Duodenal mucosa (tissue), 2 donors: ENCODE measurements around the gene NRP1.

Experiments used
- H3K27ac ChIP-seq: one replicate; pipeline ENCODE4 v1.7.0; 2013; ENCODE audit warnings: low read depth, low read length
- H3K27me3 ChIP-seq, 2 donors: one replicate each; pipeline ENCODE4 v1.7.0; 2013; ENCODE audit warnings: low read length in 2 of 2, control low read depth in 1 of 2; ENCODE audit not compliant: insufficient read depth in 2 of 2, control insufficient read depth in 1 of 2
- H3K36me3 ChIP-seq, 2 donors: one replicate each; pipeline ENCODE4 v1.7.0; 2013; ENCODE audit warnings: low read length in 2 of 2, control low read depth in 1 of 2; ENCODE audit not compliant: insufficient read depth in 2 of 2, control insufficient read depth in 1 of 2
- H3K4me1 ChIP-seq, 2 donors: one replicate each; pipeline ENCODE4 v1.7.0; 2013; ENCODE audit warnings: low read length in 2 of 2, control low read depth in 1 of 2; ENCODE audit not compliant: insufficient read depth in 2 of 2, control insufficient read depth in 1 of 2
- H3K4me3 ChIP-seq, 2 donors: one replicate each; pipeline ENCODE4 v1.7.0; 2013; ENCODE audit warnings: low read length in 2 of 2, low read depth in 1 of 2
- H3K9ac ChIP-seq, 2 donors: one replicate each; pipeline ENCODE4 v1.7.0; 2013; ENCODE audit warnings: low read length in 2 of 2, low read depth in 1 of 2
- H3K9me3 ChIP-seq, 2 donors: one replicate each; pipeline ENCODE4 v1.7.0; 2013; ENCODE audit warnings: low read length in 2 of 2, control low read depth in 1 of 2; ENCODE audit not compliant: control insufficient read depth in 1 of 2

NRP1 gene

DNA sequence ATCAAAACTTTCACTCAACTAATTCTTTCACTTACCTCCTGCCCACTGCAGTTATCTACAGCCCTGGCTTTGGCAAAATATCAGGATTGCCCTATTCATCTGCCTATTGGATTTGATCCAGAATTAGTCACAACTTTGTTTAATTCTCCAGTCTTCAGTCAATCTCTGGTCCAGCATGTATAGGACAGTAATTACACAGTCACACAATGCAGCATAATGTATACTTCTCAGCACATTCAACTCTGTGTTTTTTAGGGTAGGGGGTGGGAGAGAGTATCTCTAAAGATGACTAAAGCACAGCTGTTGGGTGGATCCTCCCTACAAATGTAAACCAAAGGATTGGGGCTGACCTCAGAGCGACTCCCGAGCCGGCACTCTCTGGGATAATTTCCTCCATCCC is 17.7 kb upstream of the NRP1 start:
- Histone ChIP-seq H3K27me3 (no peaks in the 10 kb centered on the region), H3K4me3 (no peak overlapping the region), H3K4me1 (no peaks in the 10 kb centered on the region), H3K9ac (no peak overlapping the region), H3K27ac (no peak overlapping the region), H3K9me3 (no peaks in the 10 kb centered on the region), H3K36me3 (no peaks in the 10 kb centered on the region)

DNA sequence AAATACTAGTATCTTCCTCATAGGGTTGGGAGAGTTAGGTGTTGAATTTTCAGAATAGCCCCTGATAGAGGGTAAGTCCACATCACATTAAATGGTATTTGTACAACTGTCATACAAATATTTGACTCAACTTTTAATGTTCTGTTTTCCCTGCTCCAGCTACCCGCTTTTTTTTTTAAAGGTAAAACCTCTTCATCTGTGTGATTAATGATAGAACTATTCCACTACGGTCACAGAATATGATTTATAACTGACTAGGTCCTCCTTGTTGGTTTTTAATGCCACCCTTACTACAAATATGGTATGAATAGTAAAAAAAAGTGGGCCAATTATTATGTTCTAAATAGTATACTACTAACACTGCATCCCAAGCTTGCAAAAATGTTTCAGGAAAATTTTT is 15.6 kb upstream of the NRP1 start:
- Histone ChIP-seq H3K4me3 (no peak overlapping the region), H3K36me3 (no peaks in the 10 kb centered on the region), H3K9ac (no peak overlapping the region)

DNA sequence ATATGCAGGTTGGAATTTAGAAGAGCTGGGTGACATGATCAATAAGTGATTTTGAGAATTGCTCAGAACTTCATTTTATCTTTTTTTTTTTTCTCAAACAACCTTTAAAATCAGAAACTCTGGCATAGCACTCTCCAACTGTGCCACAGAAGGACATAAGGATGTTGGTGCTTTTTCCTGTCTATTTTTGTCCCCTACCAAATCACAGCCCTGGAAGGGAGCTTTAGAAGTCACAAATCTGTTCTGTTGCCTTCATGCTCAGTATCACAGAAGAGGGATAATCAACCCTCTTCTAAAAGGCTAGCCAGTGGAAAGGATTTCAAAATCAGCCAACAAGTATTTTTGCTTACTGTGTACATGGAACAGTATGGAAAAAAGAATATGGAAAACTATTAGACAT is 14.8 kb upstream of the NRP1 start:
- Histone ChIP-seq H3K4me1 (no peaks in the 10 kb centered on the region), H3K27me3 (no peaks in the 10 kb centered on the region), H3K9ac (no peak overlapping the region), H3K9me3 (no peaks in the 10 kb centered on the region), H3K4me3 (no peak overlapping the region), H3K36me3 (no peaks in the 10 kb centered on the region), H3K27ac (no peak overlapping the region)

More for the DNA sequence above, 15.6 kb upstream of the NRP1 start:
- no peaks in the 10 kb centered on the region for H3K4me1 ChIP-seq
- H3K9me3 ChIP-seq, result no peaks in the 10 kb centered on the region
- no peak overlapping the region for H3K27ac ChIP-seq
- no peaks in the 10 kb centered on the region for H3K27me3 ChIP-seq

DNA sequence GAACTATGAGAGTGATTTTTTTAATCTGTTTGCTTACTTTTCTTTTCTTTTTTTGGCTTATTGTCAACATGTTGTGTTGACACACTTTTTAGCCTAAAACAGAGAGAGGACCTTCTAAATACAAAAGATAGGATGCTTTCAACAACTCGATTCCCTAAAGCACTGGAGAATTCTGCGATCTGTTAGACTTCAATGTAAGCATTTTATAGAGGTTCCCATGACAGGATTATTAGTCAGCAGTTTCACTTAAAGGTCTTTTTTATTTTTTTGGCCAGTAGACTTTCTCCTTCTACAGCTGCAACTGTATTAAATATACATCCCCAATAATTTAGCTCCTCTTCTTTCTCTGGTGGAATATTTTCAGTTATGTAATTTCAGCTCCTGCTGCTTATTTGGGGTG is 12.7 kb upstream of the NRP1 start:
- Histone ChIP-seq H3K4me3 (no peak overlapping the region), H3K9ac (no peak overlapping the region), H3K4me1 (no peaks in the 10 kb centered on the region), H3K36me3 (no peaks in the 10 kb centered on the region), H3K27ac (no peak overlapping the region), H3K27me3 (no peaks in the 10 kb centered on the region), H3K9me3 (no peaks in the 10 kb centered on the region)

DNA sequence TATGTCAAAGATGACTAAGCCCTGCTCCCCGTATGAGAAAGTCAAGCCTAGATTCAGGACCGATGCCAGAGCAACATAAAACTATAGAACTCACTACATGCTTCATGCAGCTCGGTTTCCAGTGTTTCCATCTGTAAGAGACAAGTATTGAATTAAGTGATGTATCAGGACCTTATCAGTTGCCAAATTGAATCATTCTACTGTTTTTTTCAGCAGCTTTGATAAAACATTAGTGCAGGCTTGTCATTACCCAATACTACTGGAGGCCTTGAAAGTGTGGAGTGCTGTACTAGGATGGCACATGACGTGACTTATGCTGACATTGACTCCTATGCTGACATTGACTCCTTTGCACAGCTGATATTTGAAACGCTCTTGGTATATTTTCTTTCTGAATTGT is 10.8 kb upstream of the NRP1 start:
- peaks cover 0 to 4% of the 10 kb centered on the region in 2 donors for H3K4me1 ChIP-seq
- no peak overlapping the region for H3K4me3 ChIP-seq
- H3K9ac ChIP-seq, result no peak overlapping the region
- H3K27ac ChIP-seq, result no peak overlapping the region
- no peaks in the 10 kb centered on the region for H3K27me3 ChIP-seq
- H3K9me3 ChIP-seq, result no peaks in the 10 kb centered on the region
- no peaks in the 10 kb centered on the region for H3K36me3 ChIP-seq

DNA sequence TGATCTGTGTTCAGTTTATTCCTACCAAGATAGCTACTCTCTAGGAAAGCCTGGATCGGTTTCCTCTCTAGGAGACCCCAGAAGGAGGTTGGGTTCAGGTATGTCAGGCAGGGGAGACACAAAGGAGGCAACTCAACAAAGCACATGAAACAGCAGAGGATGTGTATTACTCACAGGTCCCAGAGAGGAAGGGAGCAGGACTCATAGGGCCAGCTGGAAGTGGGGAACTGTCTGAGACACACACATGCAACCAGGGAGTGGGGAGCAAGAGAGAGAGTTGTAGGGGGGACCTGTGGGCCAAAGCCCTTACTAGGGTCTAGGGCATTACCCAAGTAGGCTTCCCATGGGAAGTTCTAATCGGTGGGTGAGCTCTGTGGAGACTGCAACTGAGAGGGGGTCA is 10.2 kb upstream of the NRP1 start:
- no peak overlapping the region for H3K27ac ChIP-seq
- no peaks in the 10 kb centered on the region for H3K36me3 ChIP-seq

DNA sequence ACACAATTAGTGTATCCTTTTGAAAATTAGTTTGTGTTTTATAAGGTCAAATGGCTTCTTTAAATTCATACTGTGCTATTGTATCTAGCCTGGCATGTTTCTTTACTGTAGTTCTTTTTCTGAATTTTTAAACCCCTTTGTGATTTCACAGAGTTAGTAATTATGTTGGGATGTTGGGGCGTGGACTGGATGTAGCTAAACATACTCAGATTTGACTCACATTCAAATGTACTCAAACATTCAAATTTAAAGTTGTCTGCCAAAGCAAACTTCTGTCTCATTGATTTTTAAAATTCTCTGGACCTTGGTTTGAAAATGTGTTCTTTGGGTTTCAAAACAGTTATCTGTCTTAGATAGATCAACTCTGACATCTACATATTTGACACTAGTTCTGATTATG is 7.2 kb upstream of the NRP1 start:
- Histone ChIP-seq H3K9ac (no peak overlapping the region), H3K9me3 (no peaks in the 10 kb centered on the region), H3K4me3 (no peak overlapping the region), H3K4me1 (peaks cover 4 to 8% of the 10 kb centered on the region in 2 donors), H3K27ac (no peak overlapping the region), H3K36me3 (no peaks in the 10 kb centered on the region), H3K27me3 (no peaks in the 10 kb centered on the region)

More for the DNA sequence above, 10.2 kb upstream of the NRP1 start:
- Histone ChIP-seq H3K4me3 (no peak overlapping the region), H3K9me3 (no peaks in the 10 kb centered on the region), H3K9ac (no peak overlapping the region), H3K27me3 (no peaks in the 10 kb centered on the region), H3K4me1 (peaks cover 0 to 4% of the 10 kb centered on the region in 2 donors)

DNA sequence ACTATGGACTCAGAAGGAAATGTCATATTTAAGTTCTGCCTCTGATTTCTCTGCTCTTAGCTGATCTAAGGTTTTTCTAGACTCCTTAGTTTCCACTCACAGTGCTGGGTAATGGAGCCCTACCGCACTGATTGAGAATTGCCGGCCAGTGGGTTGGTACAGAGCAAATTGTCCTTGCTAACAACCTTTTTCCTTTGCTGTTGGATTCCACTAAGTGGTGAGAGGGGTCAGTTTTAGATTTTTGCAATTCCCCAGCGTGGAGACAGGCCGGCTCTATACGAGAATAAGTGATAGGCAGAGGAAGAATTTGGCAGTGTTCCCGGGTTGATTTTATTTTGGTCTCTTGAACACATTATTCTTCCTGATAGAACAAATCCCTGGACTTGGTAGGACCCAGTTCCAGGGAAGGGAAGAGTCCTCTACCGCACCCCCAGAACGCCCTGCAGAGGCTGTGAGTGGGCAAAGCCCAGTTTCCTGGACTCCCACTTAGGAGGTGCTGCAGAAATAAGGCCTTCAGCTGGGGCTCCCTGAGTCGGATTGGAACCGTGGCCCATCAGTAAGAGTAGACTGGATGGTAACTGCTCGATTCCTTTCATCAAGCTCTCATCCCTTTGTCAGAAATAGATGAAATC is 3.0 kb upstream of the NRP1 start:
- no peaks in the 10 kb centered on the region for H3K27me3 ChIP-seq
- peak overlapping the region; percentile 4 to 60 for H3K9ac ChIP-seq
- H3K4me3 ChIP-seq, result peak overlapping the region; percentile 79 to 84
- no peak overlapping the region for H3K27ac ChIP-seq
- no peaks in the 10 kb centered on the region for H3K9me3 ChIP-seq
- peaks cover 14% of the 10 kb centered on the region in 2 donors for H3K4me1 ChIP-seq
- no peaks in the 10 kb centered on the region for H3K36me3 ChIP-seq

DNA sequence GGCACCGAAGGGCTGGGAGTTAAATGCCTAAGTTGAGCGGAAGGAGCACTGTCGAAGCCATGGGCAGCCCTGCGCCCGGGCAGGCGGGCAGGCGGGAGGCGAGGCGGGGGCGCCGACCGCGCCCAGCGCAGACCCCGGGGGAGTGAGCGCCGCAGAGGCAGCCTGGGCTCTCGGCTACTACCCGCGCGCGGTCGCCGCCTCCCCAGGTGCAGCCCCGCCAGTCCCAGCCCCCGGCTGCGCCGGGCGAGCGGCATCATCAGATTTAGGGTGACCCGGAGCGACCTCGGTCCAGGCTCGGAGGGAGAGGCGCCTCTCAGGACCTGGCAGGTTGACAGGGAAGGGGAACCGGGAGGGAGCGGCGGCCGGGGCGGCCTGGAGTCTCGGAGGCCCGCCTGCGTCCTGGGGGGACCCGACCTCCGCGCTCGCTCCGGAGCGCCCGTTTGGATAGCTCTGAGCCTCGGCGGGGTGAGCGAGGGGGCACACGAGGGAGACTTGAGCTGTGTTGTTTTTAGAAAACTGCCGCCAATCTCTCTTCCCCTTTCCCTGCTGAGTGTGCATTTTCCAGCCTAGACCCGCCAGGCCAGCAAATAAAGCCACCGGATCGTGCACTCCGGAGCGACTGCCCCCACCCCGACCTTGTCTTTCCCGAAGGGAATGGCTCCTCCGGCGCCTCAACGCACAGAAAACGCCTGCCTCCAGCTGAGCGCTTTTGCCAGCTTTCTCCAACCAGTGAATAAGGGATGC is 2.3 kb upstream of the NRP1 start:
- no peaks in the 10 kb centered on the region for H3K27me3 ChIP-seq
- peak overlapping the region; percentile 72 for H3K27ac ChIP-seq
- no peaks in the 10 kb centered on the region for H3K9me3 ChIP-seq
- H3K36me3 ChIP-seq, result no peaks in the 10 kb centered on the region
- H3K4me3 ChIP-seq, result peak overlapping the region; percentile 79 to 84
- peak overlapping the region; percentile 4 to 60 for H3K9ac ChIP-seq
- H3K4me1 ChIP-seq, result peaks cover 11 to 18% of the 10 kb centered on the region in 2 donors

DNA sequence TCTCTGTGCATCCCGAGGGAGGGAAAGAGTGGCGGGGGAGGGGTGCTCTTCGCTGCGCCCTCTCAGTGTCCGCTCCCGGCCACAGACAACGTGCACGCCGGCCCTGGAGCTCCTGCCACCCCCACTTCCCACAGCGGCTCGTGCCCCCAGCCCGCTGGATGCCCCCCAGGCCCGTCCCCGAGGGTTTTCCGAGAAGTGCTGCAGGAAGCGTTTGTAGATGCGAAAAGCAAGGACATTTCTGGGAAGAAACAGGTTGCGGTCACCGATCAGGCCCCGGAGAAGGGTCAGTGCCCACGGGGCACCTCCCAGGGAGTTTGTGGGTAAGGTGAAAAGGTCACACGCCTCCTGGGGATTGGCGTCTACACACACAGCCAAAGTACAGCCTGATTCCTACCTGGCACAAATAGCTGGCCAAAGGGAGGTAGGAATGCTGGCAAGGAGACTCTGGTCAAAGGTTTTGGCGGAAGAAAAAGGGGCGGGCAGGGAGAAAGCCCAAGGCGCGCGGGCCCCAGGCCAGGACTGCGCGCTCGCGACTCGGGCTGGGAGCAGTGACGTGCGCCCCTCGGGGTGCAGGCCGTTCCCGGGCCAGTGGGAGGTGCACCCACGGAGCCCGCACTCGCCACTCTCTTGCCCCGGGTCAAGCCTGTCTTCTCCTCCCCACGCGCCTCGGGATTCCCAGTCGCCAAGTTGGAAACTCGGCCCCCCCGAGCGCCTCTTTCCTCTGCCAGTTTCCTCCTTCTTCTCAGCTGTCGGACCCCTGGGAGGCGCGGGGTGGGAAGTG is 1.5 kb upstream of the NRP1 start:
- Histone ChIP-seq H3K9me3 (no peaks in the 10 kb centered on the region), H3K27ac (peak overlapping the region; percentile 72), H3K4me1 (peaks cover 12 to 18% of the 10 kb centered on the region in 2 donors), H3K36me3 (no peaks in the 10 kb centered on the region), H3K4me3 (peak overlapping the region; percentile 79 to 84), H3K27me3 (no peaks in the 10 kb centered on the region), H3K9ac (peak overlapping the region; percentile 60 to 72)
